ENCODE measurements around the gene DACH1. TPM values are rescaled to one million over a fixed set of nuclear protein-coding genes. Genes with fewer than 3 reads are reported as not detected.

The DACH1 gene
- total and polyA plus RNA-seq, 2 donors (not counting 3 experiments of a cell fraction or from before 2014, with no cell fraction given), result 8.6 to 28.3 TPM

DNA sequence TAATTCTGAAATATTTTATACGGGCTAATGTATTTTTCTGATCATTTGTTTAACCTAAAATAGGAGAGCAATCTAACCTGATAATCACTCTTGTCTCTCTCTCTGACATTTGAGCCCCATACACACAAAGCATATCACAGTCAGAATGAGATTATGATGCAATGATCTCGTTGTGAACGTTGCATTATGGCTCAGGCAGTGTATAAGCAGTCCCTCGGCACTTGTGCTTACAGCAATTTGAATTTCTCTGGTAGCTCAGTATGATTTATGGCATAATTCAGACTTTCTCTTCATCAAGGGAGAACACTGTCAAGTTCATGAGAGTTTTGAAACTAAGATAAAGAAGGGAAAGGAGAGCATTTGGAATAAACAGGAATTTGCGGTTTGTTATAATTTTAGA lies 256.1 kb downstream of the DACH1 start:
- Histone ChIP-seq H3K36me3 (ENCODE audit: control insufficient read depth in 2 of 2, extremely low read depth in 1 of 2, insufficient read depth in 2 of 2, low read length in 2 of 2) (no peaks in the 10 kb centered on the region), H2AFZ (ENCODE audit: low read depth, low read length) (peak overlapping the region; percentile 13), H4K20me1 (replicated peaks; ENCODE audit: control insufficient read depth, extremely low read depth, insufficient read depth, low read length) (no peaks in the 10 kb centered on the region), H3K27ac (ENCODE audit: insufficient read depth, low read depth, low read length) (no peak overlapping the region), H3K9me1 (replicated peaks; ENCODE audit: control insufficient read depth, extremely low read depth, insufficient read depth, low read length) (no peaks in the 10 kb centered on the region), H3K4me3 (replicated peaks in 1 of 3; ENCODE audit: insufficient read depth in 1 of 3, low read depth in 1 of 3, low read length in 3 of 3) (no peak overlapping the region), H3K79me2 (ENCODE audit: control insufficient read depth, insufficient read depth, low read length) (no peaks in the 10 kb centered on the region), H3K27me3 (ENCODE audit: control insufficient read depth in 2 of 2, insufficient read depth in 2 of 2, low read length in 2 of 2) (no peaks in the 10 kb centered on the region), H3K9ac (replicated peaks; ENCODE audit: extremely low read depth, insufficient read depth, low read length) (no peak overlapping the region), H3K4me1 (ENCODE audit: control insufficient read depth, extremely low read depth, insufficient read depth, low read length) (no peaks in the 10 kb centered on the region), H3K4me2 (ENCODE audit: insufficient read depth, low read length) (no peak overlapping the region), H3K9me3 (replicated peaks; ENCODE audit: control insufficient read depth, insufficient read depth, low read length) (no peaks in the 10 kb centered on the region)
- dilution Hi-C loops (cut with MboI; ENCODE audit: extremely low pct_ligation_motif_present, low sequenced_read_pairs) (no loop called here), intact Hi-C loops (cut with micrococcal nuclease) (no loop called here)
- POLR2A ChIA-PET, result no interaction called here
- DNase-seq (ENCODE audit: low read depth, low spot score) (no peak), FAIRE-seq (no peak)
- no TSS peak for BruUV-seq (replicated peaks)
- CTCF ChIA-PET, result no interaction called here
- no peak for TF ChIP-seq FOS (IDR thresholded peaks at IDR 0.05; ENCODE audit: borderline replicate concordance, insufficient read depth, low read length)

DNA sequence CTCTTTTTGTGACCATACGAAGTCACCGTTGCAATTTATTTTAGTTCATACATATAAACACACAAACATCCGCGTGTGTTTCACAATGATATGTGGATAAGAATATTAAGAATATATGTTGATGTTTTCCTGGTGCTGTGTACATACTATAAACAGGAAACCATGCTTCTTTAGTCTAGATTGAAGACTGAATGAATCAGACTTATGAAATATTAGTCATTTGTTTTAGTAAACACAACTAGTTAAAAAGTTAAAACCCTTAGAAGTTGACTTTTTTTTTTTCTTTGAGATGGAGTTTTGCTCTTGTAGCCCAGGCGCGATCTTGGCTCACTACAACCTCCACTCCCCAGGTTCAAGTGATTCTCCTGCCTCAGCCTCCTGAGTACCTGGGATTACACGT lies 257.7 kb downstream of the DACH1 start:
- no peaks in the 10 kb centered on the region for H3K27me3 ChIP-seq (ENCODE audit: control insufficient read depth in 2 of 2, insufficient read depth in 2 of 2, low read length in 2 of 2)
- no peaks in the 10 kb centered on the region for H3K9me3 ChIP-seq (replicated peaks; ENCODE audit: control insufficient read depth, insufficient read depth, low read length)
- no TSS peak for BruUV-seq (replicated peaks)
- FAIRE-seq (no peak), DNase-seq (ENCODE audit: low read depth, low spot score) (no peak)
- POLR2A ChIA-PET, result no interaction called here
- H3K79me2 ChIP-seq (ENCODE audit: control insufficient read depth, insufficient read depth, low read length), result no peaks in the 10 kb centered on the region
- H3K9ac ChIP-seq (replicated peaks; ENCODE audit: extremely low read depth, insufficient read depth, low read length), result no peak overlapping the region
- CTCF ChIA-PET, result no interaction called here
- H3K4me2 ChIP-seq (ENCODE audit: insufficient read depth, low read length), result no peak overlapping the region
- no peaks in the 10 kb centered on the region for H3K4me1 ChIP-seq (ENCODE audit: control insufficient read depth, extremely low read depth, insufficient read depth, low read length)
- H2AFZ ChIP-seq (ENCODE audit: low read depth, low read length), result no peak overlapping the region
- intact Hi-C loops (cut with micrococcal nuclease), result no loop called here
- H3K27ac ChIP-seq (ENCODE audit: insufficient read depth, low read depth, low read length), result no peak overlapping the region
- TF ChIP-seq, protein P1, sequence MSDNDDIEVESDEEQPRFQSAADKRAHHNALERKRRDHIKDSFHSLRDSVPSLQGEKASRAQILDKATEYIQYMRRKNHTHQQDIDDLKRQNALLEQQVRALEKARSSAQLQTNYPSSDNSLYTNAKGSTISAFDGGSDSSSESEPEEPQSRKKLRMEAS (IDR thresholded peaks at IDR 0.05; ENCODE audit: insufficient read depth, insufficient read length), result no peak
- TF ChIP-seq POLR2AphosphoS5 (IDR thresholded peaks at IDR 0.05; ENCODE audit: insufficient read depth, low read depth, low read length), result no peak
- no peak for TF ChIP-seq FOS (IDR thresholded peaks at IDR 0.05; ENCODE audit: borderline replicate concordance, insufficient read depth, low read length)
- TF ChIP-seq, protein P2, sequence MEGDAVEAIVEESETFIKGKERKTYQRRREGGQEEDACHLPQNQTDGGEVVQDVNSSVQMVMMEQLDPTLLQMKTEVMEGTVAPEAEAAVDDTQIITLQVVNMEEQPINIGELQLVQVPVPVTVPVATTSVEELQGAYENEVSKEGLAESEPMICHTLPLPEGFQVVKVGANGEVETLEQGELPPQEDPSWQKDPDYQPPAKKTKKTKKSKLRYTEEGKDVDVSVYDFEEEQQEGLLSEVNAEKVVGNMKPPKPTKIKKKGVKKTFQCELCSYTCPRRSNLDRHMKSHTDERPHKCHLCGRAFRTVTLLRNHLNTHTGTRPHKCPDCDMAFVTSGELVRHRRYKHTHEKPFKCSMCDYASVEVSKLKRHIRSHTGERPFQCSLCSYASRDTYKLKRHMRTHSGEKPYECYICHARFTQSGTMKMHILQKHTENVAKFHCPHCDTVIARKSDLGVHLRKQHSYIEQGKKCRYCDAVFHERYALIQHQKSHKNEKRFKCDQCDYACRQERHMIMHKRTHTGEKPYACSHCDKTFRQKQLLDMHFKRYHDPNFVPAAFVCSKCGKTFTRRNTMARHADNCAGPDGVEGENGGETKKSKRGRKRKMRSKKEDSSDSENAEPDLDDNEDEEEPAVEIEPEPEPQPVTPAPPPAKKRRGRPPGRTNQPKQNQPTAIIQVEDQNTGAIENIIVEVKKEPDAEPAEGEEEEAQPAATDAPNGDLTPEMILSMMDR (IDR thresholded peaks at IDR 0.05; ENCODE audit: extremely low read depth in 1 of 2, insufficient read depth in 1 of 2, low read depth in 1 of 2, low read length in 2 of 2), result no peak
- TF ChIP-seq GATA2 (IDR thresholded peaks at IDR 0.05; ENCODE audit: insufficient read depth, insufficient read length, low read depth, low read length), result no peak
- TF ChIP-seq MYC (IDR thresholded peaks at IDR 0.05; ENCODE audit: low read depth, low read length), result no peak
- TF ChIP-seq JUN (IDR thresholded peaks at IDR 0.05; ENCODE audit: borderline replicate concordance, insufficient read depth, insufficient read length, low read depth), result no peak
- no peak for TF ChIP-seq POLR2A (IDR thresholded peaks at IDR 0.05; ENCODE audit: low read depth, low read length)
- no peak for TF ChIP-seq EZH2 (IDR thresholded peaks at IDR 0.05; ENCODE audit: borderline replicate concordance, low read depth, low read length, severe bottlenecking)
- H3K36me3 ChIP-seq (ENCODE audit: control insufficient read depth in 2 of 2, extremely low read depth in 1 of 2, insufficient read depth in 2 of 2, low read length in 2 of 2), result no peaks in the 10 kb centered on the region
- no peak overlapping the region for H3K4me3 ChIP-seq (replicated peaks in 1 of 3; ENCODE audit: insufficient read depth in 1 of 3, low read depth in 1 of 3, low read length in 3 of 3)
- H4K20me1 ChIP-seq (replicated peaks; ENCODE audit: control insufficient read depth, extremely low read depth, insufficient read depth, low read length), result no peaks in the 10 kb centered on the region
- H3K9me1 ChIP-seq (replicated peaks; ENCODE audit: control insufficient read depth, extremely low read depth, insufficient read depth, low read length), result no peaks in the 10 kb centered on the region
- dilution Hi-C loops (cut with MboI; ENCODE audit: extremely low pct_ligation_motif_present, low sequenced_read_pairs), result no loop called here

All from endothelial cell of umbilical vein (primary cell).